Measurements from ENCODE around the gene TNFAIP1. TPM values are rescaled to one million over a fixed set of nuclear protein-coding genes. Genes with fewer than 3 reads are reported as not detected.

Gene TNFAIP1
- total RNA-seq, 1 experiment from 2014 or later = 33.4 TPM

GRCh38 chr17:28343491-28343932 is 8.0 kb downstream of the TNFAIP1 start:
- no TSS peak for BruUV-seq (replicated peaks)
- no peaks in the 10 kb centered on the region for H4K20me1 ChIP-seq (ENCODE audit: insufficient read depth)
- CTCF ChIA-PET = no interaction called here
- peaks cover 0 to 12% of the 10 kb centered on the region in 2 experiments; a peak in 2 of 4 replicates for H3K4me1 ChIP-seq (ENCODE audit: control insufficient read depth in 1 of 2, insufficient read depth in 2 of 2, low read length in 2 of 2)
- H3K9me3 ChIP-seq (ENCODE audit: control insufficient read depth in 1 of 2, insufficient read depth in 1 of 2, low read depth in 1 of 2, low read length in 2 of 2) = no peaks in the 10 kb centered on the region
- no peak for DNase-seq (ENCODE audit: low read depth, low spot score)
- peaks cover 7% of the 10 kb centered on the region; the same call in 1 of the 2 replicates for H3K79me2 ChIP-seq (ENCODE audit: insufficient read depth, low read length)
- no peak overlapping the region for H3K9ac ChIP-seq (ENCODE audit: low read length)
- no peak overlapping the region for H3K4me2 ChIP-seq (ENCODE audit: low read length)
- H3K36me3 ChIP-seq (ENCODE audit: control insufficient read depth in 1 of 2, insufficient read depth in 2 of 2, low read length in 2 of 2) = peaks cover 36 to 58% of the 10 kb centered on the region in 2 experiments
- H3K9me2 ChIP-seq (ENCODE audit: insufficient read depth) = no peaks in the 10 kb centered on the region
- no peak for ATAC-seq
- no peak overlapping the region for H3K4me3 ChIP-seq (replicated peaks in 1 of 2; ENCODE audit: low read depth in 1 of 2, low read length in 2 of 2)
- no peak overlapping the region for H2AFZ ChIP-seq (ENCODE audit: low read depth, low read length, poor library complexity, severe bottlenecking)
- TF ChIP-seq ATF3 (IDR thresholded peaks at IDR 0.05) (no peak), EGR1 (IDR thresholded peaks at IDR 0.05; ENCODE audit: low read depth) (no peak), SIN3A (IDR thresholded peaks at IDR 0.05; ENCODE audit: low read depth) (no peak), MAX (IDR thresholded peaks at IDR 0.05) (no peak), ELF1 (IDR thresholded peaks at IDR 0.05; ENCODE audit: borderline replicate concordance, low read depth) (no peak), SP1 (IDR thresholded peaks at IDR 0.05; ENCODE audit: low read depth) (no peak), ZBTB33 (IDR thresholded peaks at IDR 0.05; ENCODE audit: extremely low read depth, insufficient replicate concordance, low read length) (no peak), SRF (IDR thresholded peaks at IDR 0.05; ENCODE audit: low read depth) (no peak), FOSL1 (IDR thresholded peaks at IDR 0.05; ENCODE audit: low read depth) (no peak), ZNF274 (IDR thresholded peaks at IDR 0.05; ENCODE audit: low read depth, low read length) (no peak), CBX3 (IDR thresholded peaks at IDR 0.05; ENCODE audit: low read depth) (no peak), EZH2 (IDR thresholded peaks at IDR 0.05) (no peak), ZFX (IDR thresholded peaks at IDR 0.05) (no peak), RAD21 (IDR thresholded peaks at IDR 0.05; ENCODE audit: low read depth) (no peak), TCF7L2 (IDR thresholded peaks at IDR 0.05; ENCODE audit: borderline replicate concordance, extremely low read depth, insufficient read depth, insufficient read length) (no peak), YY1 (IDR thresholded peaks at IDR 0.05; ENCODE audit: extremely low read depth, insufficient replicate concordance, low read depth, low read length) (no peak), JUND (IDR thresholded peaks at IDR 0.05) (no peak), POLR2AphosphoS5 (IDR thresholded peaks at IDR 0.05; ENCODE audit: low read depth, low read length) (no peak), CTCF (IDR thresholded peaks at IDR 0.05 in 2 of 3, conservative IDR thresholded peaks at IDR 0.05 in 1 of 3; ENCODE audit: borderline replicate concordance in 1 of 3, insufficient read depth in 1 of 3, low read depth in 2 of 3, low read length in 2 of 3) (no peak)
- POLR2A ChIA-PET = no interaction called here
- no peak overlapping the region for H3K27ac ChIP-seq (ENCODE audit: low read depth, low read length)
- RAD21 ChIA-PET (ENCODE audit: low non-redundant PET in 1 of 2, low total read pairs in 2 of 2, uncharacterized antibody in 2 of 2, unreplicated experiment in 2 of 2) = no interaction called here
- no peaks in the 10 kb centered on the region for H3K27me3 ChIP-seq (ENCODE audit: insufficient read depth, low read length)
- intact Hi-C loops (cut with micrococcal nuclease) = no loop called here

All from HCT116 (cell line).